HepG2 (cell line): ENCODE results near the gene INA. TPM values are rescaled to one million over a fixed set of nuclear protein-coding genes. Genes with fewer than 3 reads are reported as not detected.

Experiments used
- ATAC-seq: fragments of 200-7000 bp; cut with Tn5 transposase; 3 replicates; pipeline ENCODE4 v1.9.1; 2020; ENCODE audit warnings: mild to moderate bottlenecking, moderate library complexity
- BruUV-seq: library from RNA; stranded (reverse); fragments of 400-500 nt; replicated peaks from 2 replicates; lab custom pipeline; 2021; lab: Mats Ljungman, UMichigan
- CTCF ChIA-PET: fragments of 300-600 bp; formaldehyde crosslinking; extraction: SDS; loops from one replicate; lab custom pipeline; 2021; ENCODE audit warnings: low total read pairs, inconsistent platforms, low intra/inter-chr PET ratio; lab: Yijun Ruan, JAX
- POLR2A ChIA-PET: fragments of 350-600 bp; sonication (Branson Sonifier 250); formaldehyde crosslinking; loops from one replicate; lab custom pipeline; 2020; ENCODE audit warnings: antibody characterized with exemption, inconsistent platforms; lab: Yijun Ruan, JAX
- DNase-seq: peaks from one replicate; pipeline ENCODE4 v3.0.0-alpha.2; 2015; ENCODE audit warnings: low spot score
- FAIRE-seq: peaks from 3 replicates; lab custom pipeline; 2011; peaks lifted over from hg19 to GRCh38; lab: Jason Lieb, UNC
- H2AFZ ChIP-seq: one replicate; pipeline ENCODE4 v1.6.1; 2011; ENCODE audit warnings: low read length, inconsistent platforms
- H3K27ac ChIP-seq: fragments of 300-600 bp; 3 replicates; pipeline ENCODE4 v1.8.0; 2011; ENCODE audit warnings: mixed run types, mild to moderate bottlenecking, mixed read lengths, low read length, inconsistent platforms; ENCODE audit not compliant: insufficient read depth; ENCODE audit errors: extremely low read length
- H3K27me3 ChIP-seq, 2 experiments: fragments of 200-600 bp in 1 of 2; 2 replicates in 1 of 2; 3 replicates in 1 of 2; pipeline versions ENCODE4 v1.6.0 to v1.8.0; 2011; ENCODE audit warnings: low read length in 2 of 2, mild to moderate bottlenecking in 2 of 2, moderate library complexity in 2 of 2, inconsistent platforms in 1 of 2; ENCODE audit not compliant: insufficient read depth in 2 of 2, control insufficient read depth in 1 of 2
- H3K36me3 ChIP-seq, 2 experiments: fragments of 200-600 bp in 1 of 2; replicated peaks in 1 of 2; 2 replicates in 1 of 2; 3 replicates in 1 of 2; pipeline versions ENCODE4 v1.5.1 to v1.8.0; 2011; ENCODE audit warnings: low read length in 2 of 2, inconsistent platforms in 1 of 2; ENCODE audit not compliant: insufficient read depth in 2 of 2, control insufficient read depth in 1 of 2
- H3K4me1 ChIP-seq: 2 replicates; pipeline ENCODE4 v1.5.1; 2012; ENCODE audit warnings: low read length, inconsistent platforms; ENCODE audit not compliant: insufficient read depth
- H3K4me2 ChIP-seq: 2 replicates; pipeline ENCODE4 v1.6.0; 2011; ENCODE audit warnings: low read depth, low read length, inconsistent platforms
- H3K4me3 ChIP-seq, 3 experiments: fragments of 200-600 bp in 1 of 3; sonication (generic), shearing (Covaris generic) in 1 of 3; replicated peaks in 1 of 3; 2 replicates each; pipeline ENCODE4 v1.5.1; 2011 to 2016; ENCODE audit warnings: low read length in 3 of 3, inconsistent platforms in 2 of 3, low read depth in 2 of 3, mild to moderate bottlenecking in 2 of 3, control low read depth in 1 of 3, mixed read lengths in 1 of 3; ENCODE audit not compliant: insufficient read depth in 1 of 3
- H3K79me2 ChIP-seq: one replicate; pipeline ENCODE4 v1.6.1; 2011; ENCODE audit warnings: low read length, inconsistent platforms; ENCODE audit not compliant: insufficient read depth
- H3K9ac ChIP-seq: 2 replicates; pipeline ENCODE4 v1.6.0; 2011; ENCODE audit warnings: mild to moderate bottlenecking, low read depth, low read length, inconsistent platforms; ENCODE audit not compliant: insufficient read depth
- H3K9me3 ChIP-seq: 2 replicates; pipeline ENCODE4 v1.5.1; 2012; ENCODE audit warnings: mild to moderate bottlenecking, low read length
- H4K20me1 ChIP-seq: 2 replicates; pipeline ENCODE4 v1.6.0; 2011; ENCODE audit warnings: inconsistent platforms, mild to moderate bottlenecking, low read length, moderate library complexity; ENCODE audit not compliant: insufficient read depth
- ARNTL ChIP-seq: sonication (generic); formaldehyde crosslinking; IDR thresholded peaks from 2 replicates; pipeline ENCODE4 v1.4.0; 2020; ENCODE audit warnings: mild to moderate bottlenecking, missing genetic modification reagents
- GPN1 ChIP-seq: sonication (generic); formaldehyde crosslinking; IDR thresholded peaks from 2 replicates; pipeline ENCODE4 v1.5.1; 2020; ENCODE audit warnings: missing genetic modification reagents, borderline replicate concordance
- GRHL1 ChIP-seq: sonication (generic); formaldehyde crosslinking; conservative IDR thresholded peaks from 2 replicates; pipeline ENCODE4 v1.8.0; 2022; ENCODE audit warnings: missing genetic modification reagents
- ISL2 ChIP-seq: sonication (generic); formaldehyde crosslinking; IDR thresholded peaks from 2 replicates; pipeline ENCODE4 v1.5.0; 2020; ENCODE audit warnings: missing genetic modification reagents
- KAT2B ChIP-seq: fragments of 150-350 bp; IDR thresholded peaks from 2 replicates; pipeline ENCODE4 v1.6.1; 2014; ENCODE audit warnings: low read depth, low read length, borderline replicate concordance
- NR0B2 ChIP-seq: sonication (generic); formaldehyde crosslinking; IDR thresholded peaks from 2 replicates; pipeline ENCODE4 v1.4.0; 2020; ENCODE audit warnings: mild to moderate bottlenecking, missing genetic modification reagents
- PAX8 ChIP-seq: sonication (generic); formaldehyde crosslinking; IDR thresholded peaks from 2 replicates; pipeline ENCODE4 v1.8.0; 2022; ENCODE audit warnings: mild to moderate bottlenecking, missing genetic modification reagents, borderline replicate concordance
- PCBP2 ChIP-seq: fragments of 200-400 bp; formaldehyde crosslinking; optimal IDR thresholded peaks from 2 replicates; pipeline ENCODE3; 2018; ENCODE audit warnings: low read length, low read depth; ENCODE audit not compliant: poor library complexity, severe bottlenecking
- PHF8 ChIP-seq: sonication (generic); formaldehyde crosslinking; IDR thresholded peaks from 2 replicates; pipeline ENCODE4 v1.5.0; 2020; ENCODE audit warnings: missing genetic modification reagents
- SRY ChIP-seq: sonication (generic); formaldehyde crosslinking; IDR thresholded peaks from 2 replicates; pipeline ENCODE4 v1.8.0; 2022; ENCODE audit warnings: mild to moderate bottlenecking, missing genetic modification reagents
- TP53 ChIP-seq: sonication (generic); formaldehyde crosslinking; conservative IDR thresholded peaks from 2 replicates; pipeline ENCODE4 v1.4.0; 2020; ENCODE audit warnings: missing genetic modification reagents
- XBP1 ChIP-seq: sonication (generic); formaldehyde crosslinking; IDR thresholded peaks from 2 replicates; pipeline ENCODE4 v1.5.0; 2020; ENCODE audit warnings: missing genetic modification reagents
- ZBTB21 ChIP-seq: sonication (generic); formaldehyde crosslinking; IDR thresholded peaks from 2 replicates; pipeline ENCODE4 v1.4.0; 2020; ENCODE audit warnings: missing genetic modification reagents
- ZNF180 ChIP-seq: sonication (generic); formaldehyde crosslinking; IDR thresholded peaks from 2 replicates; pipeline ENCODE4 v1.4.0; 2020; ENCODE audit warnings: low read depth, missing genetic modification reagents, borderline replicate concordance
- ZNF839 ChIP-seq: sonication (generic); formaldehyde crosslinking; IDR thresholded peaks from 2 replicates; pipeline ENCODE4 v1.4.0; 2020; ENCODE audit warnings: missing genetic modification reagents, mild to moderate bottlenecking, borderline replicate concordance
- ZSCAN20 ChIP-seq: sonication (generic); formaldehyde crosslinking; IDR thresholded peaks from 2 replicates; pipeline ENCODE4 v1.4.0; 2020; ENCODE audit warnings: missing genetic modification reagents, mild to moderate bottlenecking, borderline replicate concordance
- in situ Hi-C: cut with HindIII; loops from 2 replicates; pipeline ENCODE4 v1.10.0; 2017; ENCODE audit warnings: low pct_unique_long_range_greater_than_20kb; ENCODE audit not compliant: extremely low pct_ligation_motif_present
- intact Hi-C: fragments of 100-400 bp; cut with micrococcal nuclease; formaldehyde crosslinking; loops from one replicate; pipeline ENCODE4 v1.10.0; 2022; ENCODE audit not compliant: unreplicated experiment
- polyA plus RNA-seq, 8 experiments: library from polyadenylated mRNA; depleted of rRNA in 3 of 8; stranded (reverse) in 7 of 8; unstranded in 1 of 8; fragments of >200 nt; fragmentation: Illumina TruSeq in 4 of 8; extraction: Trizol in 4 of 8; gene quantifications; 2 replicates each; pipeline versions ENCODE4 v1.2.1 to v1.2.3, GENCODE V29; 2011 to 2016; ENCODE audit warnings: low read depth in 4 of 8, missing spikeins in 1 of 8, mixed read lengths in 1 of 8; ENCODE audit not compliant: insufficient read depth in 1 of 8
- total RNA-seq, 5 experiments: library from RNA; depleted of rRNA; stranded (reverse); fragments of >200 nt; fragmentation: Illumina TruSeq; extraction: Trizol; gene quantifications; 2 replicates each; pipeline ENCODE4 v1.2.3, GENCODE V29; 2016; ENCODE audit warnings: low read depth in 1 of 5

Gene INA
- total and polyA plus RNA-seq, 2 of the 13 experiments (the other 11 are each of a cell fraction or from before 2014, with no cell fraction given) = 0.04 to 0.13 TPM

GRCh38 chr10:103334567-103334966, 57.6 kb downstream of the INA start:
- Histone ChIP-seq H3K4me3 (no peak overlapping the region), H3K9me3 (no peaks in the 10 kb centered on the region), H3K9ac (no peak overlapping the region), H3K36me3 (peaks cover 8 to 25% of the 10 kb centered on the region in 2 experiments; a peak in 4 of 5 replicates)
- POLR2A ChIA-PET = no interaction called here
- no TSS peak for BruUV-seq
- ATAC-seq = no peak
- TF ChIP-seq KAT2B (no peak), ZSCAN20 (CRISPR knock-in tag) (no peak), PHF8 (CRISPR knock-in tag) (no peak), ZNF180 (CRISPR knock-in tag) (no peak), ISL2 (CRISPR knock-in tag) (no peak), GRHL1 (CRISPR knock-in tag) (no peak), PCBP2 (no peak), SRY (no peak), TP53 (CRISPR knock-in tag) (no peak), GPN1 (CRISPR knock-in tag) (no peak), PAX8 (CRISPR knock-in tag) (no peak), XBP1 (CRISPR knock-in tag) (no peak), ZNF839 (CRISPR knock-in tag) (no peak), ARNTL (CRISPR knock-in tag) (no peak), ZBTB21 (no peak), NR0B2 (CRISPR knock-in tag) (no peak)
- TF ChIP-seq, all 625 proteins: peak for 0
- Histone ChIP-seq H3K27ac (no peak overlapping the region), H2AFZ (no peak overlapping the region), H4K20me1 (no peaks in the 10 kb centered on the region), H3K79me2 (no peaks in the 10 kb centered on the region), H3K4me2 (no peak overlapping the region), H3K27me3 (no peaks in the 10 kb centered on the region), H3K4me1 (no peaks in the 10 kb centered on the region)
- no peak for DNase-seq
- in situ Hi-C loops = no loop called here
- intact Hi-C loops = no loop called here
- no peak for FAIRE-seq
- CTCF ChIA-PET = interaction anchor here (1.5 kb wide), 1 partner anchor 499 kb away, joined by 6 read pairs; no protein-coding TSS in a partner anchor
